ENCODE results near the gene SPTLC3.

- TF ChIP-seq CTCF (IDR thresholded peaks at IDR 0.05) (no peak), EZH2 (IDR thresholded peaks at IDR 0.05; ENCODE audit: borderline replicate concordance, insufficient read depth, low read depth, low read length, poor library complexity, severe bottlenecking) (no peak)
Measured at GRCh38 chr20:12961725-12962124, 47.0 kb upstream of the SPTLC3 start.
